Measurements from ENCODE around the gene TRIM29. TPM values are rescaled to one million over a fixed set of nuclear protein-coding genes. Genes with fewer than 3 reads are reported as not detected.

Gene TRIM29
- total RNA-seq, 1 experiment from 2014 or later = 293 TPM

DNA sequence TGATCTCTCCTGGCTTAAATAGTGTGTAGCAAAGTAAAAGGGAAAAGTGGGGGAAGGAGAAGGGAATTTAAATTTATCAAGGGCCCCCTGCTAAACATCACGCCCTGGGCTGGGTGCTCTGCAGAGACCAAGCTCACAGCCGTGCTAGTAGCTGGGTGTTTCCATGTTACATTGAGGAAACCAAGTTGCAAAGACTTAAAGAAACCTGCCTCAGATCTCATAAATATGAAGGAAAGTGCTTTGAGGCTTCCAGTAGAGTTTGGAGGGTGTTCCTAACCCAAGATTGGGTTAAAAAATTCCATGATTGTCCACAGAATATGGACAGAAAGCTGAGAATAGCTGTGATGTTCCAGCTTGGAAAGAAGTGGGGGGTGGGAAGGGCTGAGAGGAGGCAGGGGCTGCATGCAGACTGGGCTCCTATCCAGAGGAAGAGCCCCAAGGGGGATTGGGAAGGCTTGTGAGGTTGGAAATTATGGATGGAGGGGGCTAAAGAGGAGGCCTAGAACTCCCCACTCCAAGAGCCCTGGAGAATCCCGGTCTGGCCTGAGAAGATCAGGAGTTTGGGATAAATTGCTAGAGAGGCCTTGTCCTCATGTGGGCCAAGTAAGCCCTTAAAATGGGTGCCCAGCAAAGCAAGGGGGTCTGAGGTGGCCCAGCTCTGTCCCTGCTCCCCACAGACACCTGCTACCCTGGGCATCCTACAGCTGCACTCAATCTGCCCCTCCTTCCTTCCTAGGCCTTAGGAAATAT, 48.0 kb upstream of the TRIM29 start:
- H3K4me3 ChIP-seq = no peak overlapping the region
- H3K27me3 ChIP-seq (ENCODE audit: insufficient read depth, low read depth) = no peaks in the 10 kb centered on the region; the same call in 1 of the 2 replicates
- H3K4me1 ChIP-seq (replicated peaks; ENCODE audit: insufficient read depth) = no peaks in the 10 kb centered on the region
- no TSS peak for BruUV-seq (replicated peaks)
- H3K27ac ChIP-seq = no peak overlapping the region
- H3K9me3 ChIP-seq (ENCODE audit: insufficient read depth, low read depth) = no peaks in the 10 kb centered on the region
- TF ChIP-seq EZH2 (IDR thresholded peaks at IDR 0.05; ENCODE audit: low read depth) = no peak
- TF ChIP-seq, protein P1, sequence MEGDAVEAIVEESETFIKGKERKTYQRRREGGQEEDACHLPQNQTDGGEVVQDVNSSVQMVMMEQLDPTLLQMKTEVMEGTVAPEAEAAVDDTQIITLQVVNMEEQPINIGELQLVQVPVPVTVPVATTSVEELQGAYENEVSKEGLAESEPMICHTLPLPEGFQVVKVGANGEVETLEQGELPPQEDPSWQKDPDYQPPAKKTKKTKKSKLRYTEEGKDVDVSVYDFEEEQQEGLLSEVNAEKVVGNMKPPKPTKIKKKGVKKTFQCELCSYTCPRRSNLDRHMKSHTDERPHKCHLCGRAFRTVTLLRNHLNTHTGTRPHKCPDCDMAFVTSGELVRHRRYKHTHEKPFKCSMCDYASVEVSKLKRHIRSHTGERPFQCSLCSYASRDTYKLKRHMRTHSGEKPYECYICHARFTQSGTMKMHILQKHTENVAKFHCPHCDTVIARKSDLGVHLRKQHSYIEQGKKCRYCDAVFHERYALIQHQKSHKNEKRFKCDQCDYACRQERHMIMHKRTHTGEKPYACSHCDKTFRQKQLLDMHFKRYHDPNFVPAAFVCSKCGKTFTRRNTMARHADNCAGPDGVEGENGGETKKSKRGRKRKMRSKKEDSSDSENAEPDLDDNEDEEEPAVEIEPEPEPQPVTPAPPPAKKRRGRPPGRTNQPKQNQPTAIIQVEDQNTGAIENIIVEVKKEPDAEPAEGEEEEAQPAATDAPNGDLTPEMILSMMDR (conservative IDR thresholded peaks at IDR 0.05) = no peak
- CTCF ChIA-PET = interaction anchor here (0.6 to 0.7 kb wide), 2 partner anchors 10 to 43 kb away, joined by 5 read pairs; no protein-coding TSS in a partner anchor
- H4K20me1 ChIP-seq (ENCODE audit: insufficient read depth) = no peaks in the 10 kb centered on the region
- H2AFZ ChIP-seq = no peak overlapping the region
- intact Hi-C loops (cut with micrococcal nuclease; ENCODE audit: unreplicated experiment) = no loop called here
- POLR2A ChIA-PET (ENCODE audit: unreplicated experiment) = no interaction called here
- no peak overlapping the region for H3K4me2 ChIP-seq
- no peak for DNase-seq
- H3K9me2 ChIP-seq (ENCODE audit: insufficient read depth) = no peaks in the 10 kb centered on the region
- H3K79me2 ChIP-seq (ENCODE audit: low read depth) = no peaks in the 10 kb centered on the region
- no peaks in the 10 kb centered on the region for H3F3A ChIP-seq (ENCODE audit: insufficient read depth, low read depth)
- H3K36me3 ChIP-seq (ENCODE audit: low read depth) = no peaks in the 10 kb centered on the region

DNA sequence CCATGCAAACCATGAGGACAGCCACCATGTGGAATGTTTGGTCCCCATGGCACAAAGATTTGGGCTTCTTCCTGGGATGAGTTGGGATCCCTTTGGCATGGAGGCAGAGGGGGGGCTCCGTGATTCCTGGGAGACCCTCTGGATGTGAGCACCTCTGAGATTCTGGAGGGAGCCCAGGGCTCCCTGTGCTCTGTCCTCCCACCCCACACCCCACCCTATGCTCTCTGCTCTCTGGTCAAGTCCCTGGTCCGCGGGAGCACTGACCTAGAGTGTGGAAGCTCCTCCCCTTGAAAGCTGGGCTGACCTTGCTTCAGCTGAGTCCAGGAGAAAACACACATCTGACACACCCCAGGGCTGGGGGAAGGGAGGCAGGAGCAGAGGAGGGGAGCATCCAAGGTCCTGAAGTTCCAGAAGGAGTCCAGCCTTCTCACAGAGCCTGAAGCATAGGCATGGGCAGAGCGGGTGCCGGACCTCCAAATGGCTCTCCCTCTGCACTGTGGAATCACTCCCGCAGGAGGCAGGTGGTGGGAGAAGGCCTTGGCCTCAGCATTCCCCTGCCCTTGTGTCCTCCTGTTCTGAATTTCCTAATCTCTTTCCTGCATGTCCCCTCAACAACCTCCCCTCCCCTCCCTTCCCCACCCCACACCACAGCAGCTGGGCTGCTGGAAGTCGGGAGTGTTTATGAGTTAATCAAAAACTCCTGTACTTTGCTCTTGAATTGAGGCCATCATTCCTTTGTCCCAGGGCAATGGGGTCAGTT, 47.2 kb upstream of the TRIM29 start:
- no peaks in the 10 kb centered on the region for H3K79me2 ChIP-seq (ENCODE audit: low read depth)
- no peak for DNase-seq
- no peaks in the 10 kb centered on the region for H3K4me1 ChIP-seq (replicated peaks; ENCODE audit: insufficient read depth)
- H3K4me3 ChIP-seq = no peak overlapping the region
- no TSS peak for BruUV-seq (replicated peaks)
- POLR2A ChIA-PET (ENCODE audit: unreplicated experiment) = no interaction called here
- H3K36me3 ChIP-seq (ENCODE audit: low read depth) = no peaks in the 10 kb centered on the region
- no peaks in the 10 kb centered on the region for H4K20me1 ChIP-seq (ENCODE audit: insufficient read depth)
- H3F3A ChIP-seq (ENCODE audit: insufficient read depth, low read depth) = no peaks in the 10 kb centered on the region
- H3K27ac ChIP-seq = no peak overlapping the region
- intact Hi-C loops (cut with micrococcal nuclease; ENCODE audit: unreplicated experiment) = no loop called here
- H3K9me2 ChIP-seq (ENCODE audit: insufficient read depth) = no peaks in the 10 kb centered on the region
- H3K4me2 ChIP-seq = no peak overlapping the region
- TF ChIP-seq EZH2 (IDR thresholded peaks at IDR 0.05; ENCODE audit: low read depth) = no peak
- TF ChIP-seq, protein P1 (conservative IDR thresholded peaks at IDR 0.05) = no peak
- no peaks in the 10 kb centered on the region; the same call in 1 of the 2 replicates for H3K27me3 ChIP-seq (ENCODE audit: insufficient read depth, low read depth)
- H3K9me3 ChIP-seq (ENCODE audit: insufficient read depth, low read depth) = no peaks in the 10 kb centered on the region
- CTCF ChIA-PET = interaction anchor here (0.7 kb wide), 1 partner anchor 11 kb away, joined by 5 read pairs; no protein-coding TSS in a partner anchor
- no peak overlapping the region for H2AFZ ChIP-seq

DNA sequence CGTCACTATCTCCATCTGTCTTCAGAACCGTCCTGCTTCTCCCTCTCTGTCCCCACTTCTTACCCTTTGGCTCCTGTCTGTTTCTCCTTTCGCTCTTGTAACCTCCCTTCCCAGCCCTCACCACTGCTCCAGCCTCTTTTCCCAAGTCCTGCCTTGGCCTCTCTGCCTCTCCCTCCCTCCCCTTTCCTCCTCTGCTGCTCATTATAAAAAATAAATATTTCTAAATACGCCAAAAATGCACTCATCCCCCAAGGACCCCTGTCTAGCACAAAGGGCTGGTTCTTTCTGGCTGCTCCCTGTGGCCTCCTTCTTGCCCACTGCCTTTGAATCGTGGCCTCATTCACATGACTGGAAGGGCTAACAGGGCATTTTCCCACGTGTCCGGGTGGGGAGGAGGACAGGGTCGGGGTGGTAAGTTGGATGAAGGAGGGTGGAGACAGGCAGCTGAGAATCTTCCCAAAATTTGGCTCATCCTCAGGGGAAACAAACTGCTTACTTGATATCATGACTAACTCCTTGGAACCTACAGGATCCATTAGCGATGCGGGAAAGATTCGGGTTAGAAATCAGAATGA, 46.5 kb upstream of the TRIM29 start:
- Histone ChIP-seq H3K4me3 (no peak overlapping the region), H2AFZ (no peak overlapping the region), H3K27me3 (ENCODE audit: insufficient read depth, low read depth) (no peaks in the 10 kb centered on the region), H4K20me1 (ENCODE audit: insufficient read depth) (no peaks in the 10 kb centered on the region), H3K4me1 (replicated peaks; ENCODE audit: insufficient read depth) (no peaks in the 10 kb centered on the region), H3K9me3 (ENCODE audit: insufficient read depth, low read depth) (no peaks in the 10 kb centered on the region), H3K4me2 (no peak overlapping the region), H3F3A (ENCODE audit: insufficient read depth, low read depth) (no peaks in the 10 kb centered on the region), H3K9me2 (ENCODE audit: insufficient read depth) (no peaks in the 10 kb centered on the region), H3K36me3 (ENCODE audit: low read depth) (no peaks in the 10 kb centered on the region), H3K79me2 (ENCODE audit: low read depth) (no peaks in the 10 kb centered on the region), H3K27ac (no peak overlapping the region)
- TF ChIP-seq EZH2 (IDR thresholded peaks at IDR 0.05; ENCODE audit: low read depth) = no peak
- TF ChIP-seq, protein P1 (conservative IDR thresholded peaks at IDR 0.05) = no peak
- no TSS peak for BruUV-seq (replicated peaks)
- intact Hi-C loops (cut with micrococcal nuclease; ENCODE audit: unreplicated experiment) = no loop called here
- POLR2A ChIA-PET (ENCODE audit: unreplicated experiment) = no interaction called here
- CTCF ChIA-PET = interaction anchor here (0.6 kb wide), 1 partner anchor 844 kb away, joined by 3 read pairs; no protein-coding TSS in a partner anchor
- no peak for DNase-seq
